ENCODE measurements around the gene POLD1.

POLD1 gene

DNA sequence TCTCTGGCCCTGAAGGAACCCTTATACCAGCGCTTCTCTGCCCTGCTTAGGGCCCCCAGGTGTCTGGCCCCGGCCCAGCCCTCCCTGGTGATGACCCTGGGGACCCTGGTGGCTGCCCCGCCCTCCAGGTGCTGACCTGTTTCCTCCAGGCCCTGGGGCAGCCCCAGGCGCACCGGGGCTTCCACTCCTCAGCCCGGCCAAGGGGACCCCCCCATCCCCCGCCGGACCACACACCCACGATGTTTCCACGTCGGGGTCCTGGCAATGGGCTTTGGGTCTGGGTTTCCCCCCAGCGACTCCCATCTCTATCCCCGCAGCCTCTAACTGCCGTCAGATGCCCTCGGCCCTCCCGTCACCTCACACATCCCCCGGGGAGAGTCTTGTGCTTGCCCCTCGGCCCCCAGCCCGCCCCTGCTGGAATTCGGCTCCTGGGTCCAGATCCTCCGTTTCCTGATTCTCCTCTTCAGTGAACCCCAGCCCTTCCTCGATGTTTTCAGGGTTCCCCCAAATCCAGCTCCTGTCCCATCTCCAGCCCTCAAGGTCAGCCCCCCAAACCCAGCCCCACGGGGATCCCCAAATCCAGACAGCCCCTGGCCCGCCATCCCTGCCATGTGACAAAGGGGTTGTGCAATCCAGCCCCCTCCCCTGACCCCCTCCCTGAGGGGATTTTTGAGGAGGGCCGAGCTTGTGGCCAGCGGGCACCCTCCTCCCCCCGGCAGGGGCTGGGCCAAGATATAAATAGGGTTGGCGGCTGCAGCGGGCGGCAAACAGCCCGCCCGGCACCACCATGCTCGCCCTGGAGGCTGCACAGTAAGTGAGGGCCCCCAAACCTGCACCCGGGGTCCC is 34.3 kb downstream of the POLD1 start, which contains the start of gene SPIB:
Gene SPIB, plus strand, starts transcription at position 763 of the 846 bp plus-strand sequence. Its CDS starts 25 bp downstream, at position 788.
- DNase-seq (ENCODE audit: low read depth) = no peak

DNA sequence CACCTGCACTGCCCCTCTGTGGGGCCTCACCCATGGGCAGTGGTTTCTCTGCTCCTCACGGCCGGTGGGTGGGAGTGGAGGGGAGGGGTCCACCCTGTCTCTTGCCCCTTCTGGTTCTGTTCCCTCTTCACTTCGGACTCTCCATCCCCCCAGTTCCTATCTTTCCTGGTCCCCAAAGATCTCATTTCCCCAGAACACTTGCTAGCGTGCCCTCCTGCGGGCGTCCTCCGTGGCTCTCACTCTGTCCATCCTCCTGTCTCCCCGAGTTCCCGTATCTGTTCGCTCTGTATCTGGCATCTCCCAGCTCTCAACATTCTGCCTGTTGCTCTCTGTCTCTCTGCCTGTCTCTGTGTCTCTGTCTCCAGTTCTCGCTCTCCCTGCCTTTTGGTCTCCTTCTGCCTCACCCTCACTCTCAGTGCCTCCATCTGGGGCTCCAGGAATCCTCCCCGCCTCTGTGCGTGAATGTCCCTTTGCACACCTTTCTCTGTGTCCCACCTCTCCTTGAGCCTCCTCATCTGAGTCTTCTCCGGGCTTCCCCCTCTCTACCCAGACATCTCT is 35.0 kb downstream of the POLD1 start:
- DNase-seq (ENCODE audit: low read depth) = no peak

GRCh38 chr19:50419580-50420035 is 35.5 kb downstream of the POLD1 start:
- DNase-seq (ENCODE audit: low read depth) = no peak

DNA sequence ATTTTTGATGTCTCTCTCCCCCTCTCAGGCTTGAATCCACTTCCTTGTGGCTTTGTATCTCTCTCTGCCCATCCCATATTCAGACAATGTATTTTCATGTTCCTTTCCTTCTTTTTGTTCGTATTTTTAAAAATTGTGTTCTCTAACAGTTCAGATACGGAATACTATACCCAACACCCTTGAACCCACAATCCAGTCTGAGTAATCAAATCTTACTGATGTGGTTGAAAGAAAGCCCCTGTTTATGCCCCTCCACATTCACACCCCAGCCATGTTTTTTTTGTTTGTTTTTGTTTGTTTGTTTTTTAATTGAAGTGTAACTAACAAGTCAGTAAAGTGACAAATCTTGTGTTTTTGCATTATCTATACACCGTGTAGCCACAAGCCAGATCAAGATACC is 36.0 kb downstream of the POLD1 start:
- DNase-seq (ENCODE audit: low read depth) = no peak

- DNase-seq (ENCODE audit: low read depth) = no peak
These were observed 36.7 kb downstream of the POLD1 start for GRCh38 chr19:50420808-50421207.

GRCh38 chr19:50422397-50423278 is 38.5 kb downstream of the POLD1 start:
- DNase-seq (ENCODE audit: low read depth) = no peak

- no peak for DNase-seq (ENCODE audit: low read depth)
These were observed 39.3 kb downstream of the POLD1 start for GRCh38 chr19:50423279-50424113.

DNA sequence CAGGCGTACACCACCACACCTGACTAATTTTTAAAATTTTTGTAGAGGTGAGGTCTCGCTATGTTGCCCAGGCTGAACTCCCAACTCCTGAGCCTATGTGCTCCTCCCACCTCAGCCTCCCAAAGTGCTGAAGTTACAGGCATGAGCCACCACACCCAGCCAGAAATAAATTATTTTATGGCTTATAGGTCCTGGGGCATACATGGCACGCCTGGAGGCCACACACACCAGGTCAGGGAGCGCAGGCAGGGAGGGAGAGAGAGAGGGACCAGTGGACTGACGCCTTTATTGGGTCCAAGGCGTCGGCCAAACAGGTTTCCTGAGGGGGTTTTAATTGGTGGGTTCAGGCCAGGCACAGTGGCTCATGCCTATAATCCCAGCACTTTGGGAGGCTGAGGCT is 41.4 kb downstream of the POLD1 start:
- DNase-seq (ENCODE audit: low read depth) = no peak

DNA sequence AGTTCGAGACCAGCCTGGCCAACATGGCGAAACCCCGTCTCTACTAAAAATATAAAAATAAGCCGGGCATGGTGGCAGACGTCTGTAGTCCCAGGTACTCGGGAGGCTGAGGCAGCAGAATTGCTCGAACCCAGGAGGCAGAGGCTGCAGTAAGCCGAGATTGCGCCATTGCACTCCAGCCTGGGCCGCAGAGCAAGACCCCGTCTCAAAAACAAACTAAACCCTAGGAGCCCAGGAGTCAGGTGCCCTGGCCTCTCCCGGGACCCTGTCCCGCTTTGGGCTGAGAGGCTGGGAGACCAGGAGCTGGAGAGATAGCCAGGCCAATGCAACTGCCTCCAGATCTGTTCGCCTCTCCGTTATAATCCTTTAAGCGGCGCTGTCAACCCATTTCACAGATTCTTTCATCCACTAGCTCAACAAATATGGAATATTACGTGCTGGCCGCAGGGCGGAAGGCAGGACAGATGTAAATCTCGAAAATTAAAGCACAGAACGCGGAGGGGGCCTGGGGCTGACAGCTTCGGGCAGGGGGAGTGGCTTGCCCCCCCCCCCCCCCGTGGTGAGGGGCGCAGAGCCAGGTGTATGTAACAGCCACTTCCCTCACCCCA is 43.3 kb downstream of the POLD1 start:
- DNase-seq (ENCODE audit: low read depth) = no peak

GRCh38 chr19:50427997-50428425 is 43.9 kb downstream of the POLD1 start:
- no peak for DNase-seq (ENCODE audit: low read depth)

DNA sequence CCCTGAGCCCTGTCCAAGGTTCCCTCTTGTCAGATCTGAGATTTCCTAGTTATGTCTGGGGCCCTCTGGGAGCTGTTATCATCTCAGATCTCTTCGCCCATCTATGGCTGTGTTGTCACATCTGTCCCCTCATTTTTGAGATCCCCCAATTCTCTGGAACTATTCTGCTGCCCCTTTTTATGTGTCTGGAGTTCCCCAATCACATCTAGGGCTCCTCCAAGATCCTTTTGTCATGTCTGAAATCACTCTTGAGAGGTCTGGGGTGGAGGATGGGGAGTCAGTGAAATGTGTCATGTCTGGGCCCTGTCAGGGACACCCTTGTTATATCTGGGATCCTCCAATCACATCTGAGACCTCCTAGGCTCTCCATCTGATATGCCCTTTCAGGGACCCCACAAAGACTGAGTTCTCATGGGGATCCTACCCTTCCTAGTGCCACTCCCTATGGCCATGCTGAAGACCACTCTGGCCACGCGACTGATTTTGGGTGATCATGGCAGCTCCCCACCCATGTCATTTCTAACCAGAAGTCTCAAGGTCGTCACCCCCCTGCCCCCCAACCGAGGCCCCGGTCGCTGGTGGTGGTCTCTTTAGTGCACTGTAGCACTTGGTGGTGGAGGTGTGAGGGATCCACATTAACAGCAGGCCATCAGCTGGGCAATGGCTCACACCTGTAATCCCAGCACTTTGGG is 44.8 kb downstream of the POLD1 start:
- no peak for DNase-seq (ENCODE audit: low read depth)

DNA sequence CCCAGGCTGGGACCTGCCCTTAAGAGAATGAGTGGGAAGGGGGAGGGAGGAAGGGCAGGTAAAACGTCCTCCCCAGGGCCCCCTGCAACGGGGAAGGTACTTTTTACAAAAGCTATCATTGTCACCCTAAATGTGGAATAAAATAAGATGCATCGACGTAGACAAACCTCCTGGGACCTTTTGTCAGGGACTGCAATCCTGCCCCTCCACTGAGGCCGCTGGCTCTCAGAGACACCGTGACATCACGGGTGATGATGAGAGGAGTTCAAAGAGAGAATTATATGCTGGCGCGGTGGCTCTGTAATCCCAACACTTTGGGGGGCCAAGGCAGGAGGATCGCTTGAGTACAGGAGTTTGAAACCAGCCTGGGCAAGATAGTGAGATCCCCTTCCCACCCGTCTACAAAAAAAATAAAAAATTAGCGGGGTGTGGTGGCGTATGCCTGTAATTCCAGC is 46.8 kb downstream of the POLD1 start:
- no peak for DNase-seq (ENCODE audit: low read depth)

GRCh38 chr19:50431343-50432220 is 47.4 kb downstream of the POLD1 start:
- DNase-seq (ENCODE audit: low read depth) = no peak

DNA sequence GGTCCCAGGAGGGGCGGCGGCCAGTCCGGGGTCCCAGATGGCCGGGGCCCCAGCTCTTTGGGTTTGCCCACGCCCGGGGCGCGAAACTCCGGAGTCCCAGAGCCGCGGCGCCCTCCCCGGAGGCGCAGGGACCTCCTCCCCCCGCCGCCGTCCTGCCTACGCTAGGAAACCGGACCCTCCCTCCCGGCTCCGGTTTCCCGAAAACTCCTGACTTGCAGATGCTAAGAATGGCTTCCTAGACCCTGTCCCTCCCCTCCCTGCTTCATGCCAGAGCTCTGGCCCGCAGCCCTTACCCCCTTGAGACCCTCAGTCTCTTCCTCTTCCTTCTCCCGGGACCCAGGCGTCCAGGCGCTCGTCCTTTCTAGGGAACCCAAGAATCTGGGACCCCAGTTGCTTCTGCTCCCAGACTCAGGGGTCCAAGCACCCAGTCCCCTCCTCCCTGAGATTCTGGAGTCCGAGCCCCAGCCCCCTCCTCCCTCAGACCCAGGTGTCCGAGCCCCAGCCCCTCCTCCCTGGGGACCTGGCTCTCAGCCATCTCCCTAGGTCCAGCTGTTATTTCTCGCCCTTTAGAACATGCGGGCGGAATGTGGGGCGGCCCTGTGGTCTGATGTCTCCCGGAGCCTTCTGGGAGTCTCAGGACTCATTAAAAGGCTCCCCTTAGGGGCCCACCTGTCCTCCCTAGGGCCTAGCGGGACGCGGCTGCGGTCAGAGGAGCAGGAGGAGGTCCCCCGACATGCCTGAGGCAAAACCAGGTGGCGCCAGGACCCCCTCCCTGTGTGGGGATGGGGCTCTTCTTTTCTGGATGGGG is 48.3 kb downstream of the POLD1 start, which contains the start of gene MYBPC2:
Gene MYBPC2, plus strand, starts transcription at position 672 of the 808 bp plus-strand sequence. Its CDS starts 62 bp downstream, at position 734.
- DNase-seq (ENCODE audit: low read depth) = no peak

DNA sequence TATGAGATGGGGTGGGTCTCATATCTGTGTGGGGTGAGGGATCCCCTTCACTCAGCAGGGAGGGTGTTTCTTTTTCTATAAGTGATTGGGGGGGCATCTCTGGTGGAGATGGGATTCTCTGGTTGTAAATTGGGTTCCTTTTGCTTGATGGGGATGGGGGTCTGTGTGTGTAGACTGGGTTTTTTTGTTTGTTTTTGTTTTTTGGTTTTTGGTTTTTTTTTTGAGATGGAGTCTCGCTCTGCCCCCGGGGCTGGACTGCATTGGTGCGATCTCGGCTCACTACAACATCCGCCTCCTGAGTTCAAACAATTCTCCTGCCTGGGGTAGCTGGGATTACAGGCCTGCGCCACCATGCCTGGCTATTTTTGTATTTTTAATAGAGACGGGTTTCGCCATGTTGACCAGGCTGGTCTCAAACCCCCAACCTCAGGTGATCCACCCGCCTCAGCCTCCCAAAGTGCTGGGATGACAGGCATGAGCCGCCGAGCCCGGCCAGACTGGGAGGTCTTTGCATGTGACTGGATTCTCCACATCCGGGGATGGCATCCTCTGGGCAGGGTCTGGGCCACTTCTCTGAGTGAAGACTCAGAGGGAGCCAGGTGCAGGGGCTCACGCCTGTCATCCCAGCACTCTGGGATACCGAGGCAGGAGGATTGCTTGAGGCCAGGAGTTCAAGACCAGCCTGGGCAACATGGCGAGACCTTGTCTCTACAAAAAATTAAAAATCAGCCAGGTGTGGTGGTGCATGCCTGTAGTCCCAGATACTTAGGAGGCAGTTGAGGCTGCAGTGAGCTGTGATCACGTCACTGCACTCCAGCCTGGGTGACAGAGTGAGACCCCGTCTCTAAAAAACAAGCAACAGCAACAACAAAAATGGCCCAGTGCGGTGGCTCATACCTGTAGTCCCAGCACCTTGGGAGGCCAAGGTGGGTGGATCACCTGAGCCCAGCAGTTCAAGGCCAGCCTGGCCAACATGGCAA is 49.3 kb downstream of the POLD1 start:
- DNase-seq (ENCODE audit: low read depth) = no peak

DNA sequence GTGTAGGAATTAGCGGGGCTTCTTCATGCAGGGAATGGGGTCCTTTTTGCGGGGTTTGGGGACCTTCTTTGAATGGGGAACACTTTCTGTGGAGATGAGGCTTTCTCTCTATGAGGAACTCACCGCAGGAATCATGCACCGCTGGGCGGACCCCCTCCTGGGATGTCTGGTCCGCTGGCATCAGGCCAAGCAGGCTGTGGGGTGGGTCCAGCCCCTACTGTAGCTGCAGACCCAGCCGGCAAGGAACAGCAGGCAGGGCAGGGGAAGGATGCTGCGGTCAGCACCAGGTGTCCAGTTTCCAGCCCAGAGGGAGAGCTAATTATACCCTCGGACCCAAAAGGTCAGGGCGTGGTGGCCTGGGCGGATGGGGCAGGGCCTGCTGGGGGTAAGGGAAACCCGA is 50.4 kb downstream of the POLD1 start:
- DNase-seq (ENCODE audit: low read depth) = no peak

- no peak for DNase-seq (ENCODE audit: low read depth)
These were observed 51.1 kb downstream of the POLD1 start for GRCh38 chr19:50435221-50435620.

Measured in GM04504 (cell line).